Measurements from ENCODE around the gene OR51F2.

- TF ChIP-seq, protein P1, sequence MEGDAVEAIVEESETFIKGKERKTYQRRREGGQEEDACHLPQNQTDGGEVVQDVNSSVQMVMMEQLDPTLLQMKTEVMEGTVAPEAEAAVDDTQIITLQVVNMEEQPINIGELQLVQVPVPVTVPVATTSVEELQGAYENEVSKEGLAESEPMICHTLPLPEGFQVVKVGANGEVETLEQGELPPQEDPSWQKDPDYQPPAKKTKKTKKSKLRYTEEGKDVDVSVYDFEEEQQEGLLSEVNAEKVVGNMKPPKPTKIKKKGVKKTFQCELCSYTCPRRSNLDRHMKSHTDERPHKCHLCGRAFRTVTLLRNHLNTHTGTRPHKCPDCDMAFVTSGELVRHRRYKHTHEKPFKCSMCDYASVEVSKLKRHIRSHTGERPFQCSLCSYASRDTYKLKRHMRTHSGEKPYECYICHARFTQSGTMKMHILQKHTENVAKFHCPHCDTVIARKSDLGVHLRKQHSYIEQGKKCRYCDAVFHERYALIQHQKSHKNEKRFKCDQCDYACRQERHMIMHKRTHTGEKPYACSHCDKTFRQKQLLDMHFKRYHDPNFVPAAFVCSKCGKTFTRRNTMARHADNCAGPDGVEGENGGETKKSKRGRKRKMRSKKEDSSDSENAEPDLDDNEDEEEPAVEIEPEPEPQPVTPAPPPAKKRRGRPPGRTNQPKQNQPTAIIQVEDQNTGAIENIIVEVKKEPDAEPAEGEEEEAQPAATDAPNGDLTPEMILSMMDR (conservative IDR thresholded peaks at IDR 0.05; ENCODE audit: low read length): no peak
- no peak for TF ChIP-seq EZH2phosphoT487 (IDR thresholded peaks at IDR 0.05; ENCODE audit: borderline replicate concordance)
Observed at GRCh38 chr11:4862447-4863236, 41.5 kb downstream of the OR51F2 start.

Measured in Loucy (cell line).